Panc1 (cell line): ENCODE results near the gene ZNF547. TPM values are rescaled to one million over a fixed set of nuclear protein-coding genes. Genes with fewer than 3 reads are reported as not detected.

Experiments used
- ATAC-seq: fragments of 200-7000 bp; cut with Tn5 transposase; 2 replicates; pipeline ENCODE4 v1.9.1; 2020; ENCODE audit warnings: mild to moderate bottlenecking, moderate library complexity
- BruUV-seq: library from RNA; stranded (reverse); fragments of 400-500 nt; replicated peaks from 2 replicates; lab custom pipeline; 2021; lab: Mats Ljungman, UMichigan
- CTCF ChIA-PET: fragments of 300-600 bp; sonication (Branson Sonifier 250); formaldehyde crosslinking; loops from one replicate; lab custom pipeline; 2022; ENCODE audit warnings: antibody characterized with exemption; lab: Charles Lee
- POLR2A ChIA-PET: fragments of 300-600 bp; sonication (Branson Sonifier 250); formaldehyde crosslinking; loops from one replicate; lab custom pipeline; 2022; ENCODE audit warnings: antibody characterized with exemption; lab: Charles Lee
- DNase-seq: peaks from one replicate; pipeline ENCODE4 v3.0.0-alpha.2; 2010; ENCODE audit warnings: low read depth, low spot score
- H3K27ac ChIP-seq: 2 replicates; pipeline ENCODE4 v1.5.1; 2011; ENCODE audit warnings: mild to moderate bottlenecking, low read length, inconsistent platforms
- H3K27me3 ChIP-seq: fragments of 200-500 bp; sonication (Bioruptor generic); 2 replicates; pipeline ENCODE4 v1.6.0; 2014; ENCODE audit warnings: low read length, inconsistent platforms; ENCODE audit not compliant: control insufficient read depth, insufficient read depth
- H3K36me3 ChIP-seq: fragments of 200-500 bp; sonication (Bioruptor generic); 2 replicates; pipeline ENCODE4 v1.5.1; 2014; ENCODE audit warnings: inconsistent platforms, mild to moderate bottlenecking, low read length, moderate library complexity; ENCODE audit not compliant: control insufficient read depth, insufficient read depth
- H3K4me1 ChIP-seq: 2 replicates; pipeline ENCODE4 v1.5.1; 2011; ENCODE audit warnings: inconsistent platforms, mild to moderate bottlenecking, low read length, moderate library complexity; ENCODE audit not compliant: control insufficient read depth, insufficient read depth
- H3K4me3 ChIP-seq, 2 experiments: 2 replicates each; pipeline ENCODE4 v1.5.1; 2011 to 2012; ENCODE audit warnings: low read depth in 2 of 2, low read length in 2 of 2, mild to moderate bottlenecking in 2 of 2, inconsistent platforms in 1 of 2, moderate library complexity in 1 of 2
- H3K9me3 ChIP-seq: fragments of 200-500 bp; sonication (Bioruptor generic); 2 replicates; pipeline ENCODE4 v1.5.1; 2014; ENCODE audit warnings: low read depth, mild to moderate bottlenecking, inconsistent platforms, low read length, moderate library complexity; ENCODE audit not compliant: control insufficient read depth, insufficient read depth
- POLR2AphosphoS5 ChIP-seq: IDR thresholded peaks from 2 replicates; pipeline ENCODE4 v1.6.1; 2012; ENCODE audit warnings: mild to moderate bottlenecking, low read depth, low read length, moderate library complexity
- SIN3A ChIP-seq: IDR thresholded peaks from 2 replicates; pipeline ENCODE4 v1.6.1; 2012; ENCODE audit warnings: low read depth, mild to moderate bottlenecking, low read length, moderate library complexity, borderline replicate concordance; ENCODE audit not compliant: insufficient read depth
- TCF7L2 ChIP-seq: IDR thresholded peaks from 2 replicates; pipeline ENCODE4 v1.6.1; 2011; ENCODE audit warnings: mild to moderate bottlenecking, low read depth, low read length, inconsistent platforms
- in situ Hi-C: cut with HindIII; loops from 2 replicates; pipeline ENCODE4 v1.10.0; 2016; ENCODE audit warnings: low sequenced_read_pairs, low pct_unique_long_range_greater_than_20kb
- intact Hi-C: fragments of 100-400 bp; cut with micrococcal nuclease; formaldehyde crosslinking; loops from one replicate; pipeline ENCODE4 v1.10.0; 2022; ENCODE audit not compliant: unreplicated experiment
- total RNA-seq: library from RNA; stranded (reverse); gene quantifications from one replicate; pipeline ENCODE4 v1.2.1, GENCODE V29; 2021; ENCODE audit not compliant: unreplicated experiment
- TF ChIP-seq, protein P1 (sequence below), 2 experiments: IDR thresholded peaks; 2 replicates each; pipeline ENCODE4 v1.6.1; 2011 to 2012; ENCODE audit warnings: low read depth in 2 of 2, control low read depth in 1 of 2, low read length in 1 of 2, mild to moderate bottlenecking in 1 of 2, moderate library complexity in 1 of 2; ENCODE audit not compliant: insufficient read depth in 1 of 2
- TF ChIP-seq, protein P2 (sequence below): fragments of 450-650 bp; IDR thresholded peaks from 2 replicates; pipeline ENCODE4 v1.5.1; 2017; ENCODE audit warnings: mild to moderate bottlenecking

ZNF547 gene
- total RNA-seq, 1 experiment from 2014 or later: 4.1 TPM

DNA sequence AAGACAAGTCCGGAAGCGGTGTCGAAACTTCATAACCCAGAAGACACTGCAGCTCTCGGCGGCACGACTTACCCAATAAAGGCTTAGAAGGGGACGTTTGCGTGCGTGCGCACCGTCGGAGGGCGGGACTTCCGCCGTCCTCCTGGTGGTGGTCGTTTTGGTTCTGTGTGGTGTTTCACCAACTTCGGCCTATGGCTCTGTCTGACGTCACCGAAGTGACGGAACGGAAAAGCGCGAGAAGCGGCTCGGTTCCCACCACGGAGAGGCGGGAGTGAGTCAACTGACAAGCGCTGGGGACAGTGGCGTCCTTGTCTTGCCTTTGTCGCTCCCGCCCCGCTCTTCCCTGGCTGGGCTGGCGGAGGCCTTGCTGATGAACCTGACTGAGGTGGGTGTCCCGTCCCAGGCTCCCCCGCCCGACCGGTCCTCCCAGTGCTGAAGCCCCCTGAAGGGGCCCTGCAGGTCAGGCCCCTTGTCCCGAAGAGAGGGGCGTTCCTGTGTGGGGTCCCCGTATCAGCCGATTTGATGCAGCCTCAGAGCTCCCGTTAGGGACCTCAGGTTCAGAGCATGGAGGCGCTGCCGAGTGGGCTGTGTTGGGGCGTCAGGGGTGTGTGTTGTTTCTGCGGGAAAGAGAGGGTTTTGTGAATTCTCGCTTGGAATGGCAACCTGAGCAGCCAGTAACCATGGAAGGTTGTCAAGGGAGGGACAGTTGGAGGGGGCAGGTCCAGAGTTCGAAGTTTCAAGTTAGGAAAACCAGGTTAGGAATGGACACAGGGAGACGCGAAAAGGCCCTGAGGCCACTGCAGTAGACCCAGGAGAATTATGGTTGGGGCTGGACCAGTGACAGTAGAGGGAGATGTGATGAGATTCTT, 26.6 kb downstream of the ZNF547 start, which contains the start of gene ZNF548:
TSS of gene ZNF548 (plus strand) at position 125 of the 869 bp plus-strand sequence. CDS start at position 371, 246 bp downstream.
- DNase-seq (peak; percentile 94), ATAC-seq (peak; percentile 99)
- Histone ChIP-seq H3K4me1 (no peaks in the 10 kb centered on the region), H3K36me3 (no peaks in the 10 kb centered on the region), H3K9me3 (peaks cover 13% of the 10 kb centered on the region; the same call in 1 of the 2 replicates), H3K4me3 (peak within 1 kb of the TSS; percentile 67 to 89), H3K27me3 (no peaks in the 10 kb centered on the region), H3K27ac (peak within 1 kb of the TSS; percentile 90)
- no TSS peak for BruUV-seq
- TF ChIP-seq TCF7L2 (peak; percentile 45), POLR2AphosphoS5 (peak; percentile 57), SIN3A (peak; percentile 76; the same call in 1 of the 2 replicates)
- TF ChIP-seq, protein P1, sequence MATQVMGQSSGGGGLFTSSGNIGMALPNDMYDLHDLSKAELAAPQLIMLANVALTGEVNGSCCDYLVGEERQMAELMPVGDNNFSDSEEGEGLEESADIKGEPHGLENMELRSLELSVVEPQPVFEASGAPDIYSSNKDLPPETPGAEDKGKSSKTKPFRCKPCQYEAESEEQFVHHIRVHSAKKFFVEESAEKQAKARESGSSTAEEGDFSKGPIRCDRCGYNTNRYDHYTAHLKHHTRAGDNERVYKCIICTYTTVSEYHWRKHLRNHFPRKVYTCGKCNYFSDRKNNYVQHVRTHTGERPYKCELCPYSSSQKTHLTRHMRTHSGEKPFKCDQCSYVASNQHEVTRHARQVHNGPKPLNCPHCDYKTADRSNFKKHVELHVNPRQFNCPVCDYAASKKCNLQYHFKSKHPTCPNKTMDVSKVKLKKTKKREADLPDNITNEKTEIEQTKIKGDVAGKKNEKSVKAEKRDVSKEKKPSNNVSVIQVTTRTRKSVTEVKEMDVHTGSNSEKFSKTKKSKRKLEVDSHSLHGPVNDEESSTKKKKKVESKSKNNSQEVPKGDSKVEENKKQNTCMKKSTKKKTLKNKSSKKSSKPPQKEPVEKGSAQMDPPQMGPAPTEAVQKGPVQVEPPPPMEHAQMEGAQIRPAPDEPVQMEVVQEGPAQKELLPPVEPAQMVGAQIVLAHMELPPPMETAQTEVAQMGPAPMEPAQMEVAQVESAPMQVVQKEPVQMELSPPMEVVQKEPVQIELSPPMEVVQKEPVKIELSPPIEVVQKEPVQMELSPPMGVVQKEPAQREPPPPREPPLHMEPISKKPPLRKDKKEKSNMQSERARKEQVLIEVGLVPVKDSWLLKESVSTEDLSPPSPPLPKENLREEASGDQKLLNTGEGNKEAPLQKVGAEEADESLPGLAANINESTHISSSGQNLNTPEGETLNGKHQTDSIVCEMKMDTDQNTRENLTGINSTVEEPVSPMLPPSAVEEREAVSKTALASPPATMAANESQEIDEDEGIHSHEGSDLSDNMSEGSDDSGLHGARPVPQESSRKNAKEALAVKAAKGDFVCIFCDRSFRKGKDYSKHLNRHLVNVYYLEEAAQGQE (IDR thresholded peaks at IDR 0.05; ENCODE audit: insufficient read depth in 1 of 2, low read depth in 2 of 2, low read length in 1 of 2): no peak
- TF ChIP-seq, protein P2, sequence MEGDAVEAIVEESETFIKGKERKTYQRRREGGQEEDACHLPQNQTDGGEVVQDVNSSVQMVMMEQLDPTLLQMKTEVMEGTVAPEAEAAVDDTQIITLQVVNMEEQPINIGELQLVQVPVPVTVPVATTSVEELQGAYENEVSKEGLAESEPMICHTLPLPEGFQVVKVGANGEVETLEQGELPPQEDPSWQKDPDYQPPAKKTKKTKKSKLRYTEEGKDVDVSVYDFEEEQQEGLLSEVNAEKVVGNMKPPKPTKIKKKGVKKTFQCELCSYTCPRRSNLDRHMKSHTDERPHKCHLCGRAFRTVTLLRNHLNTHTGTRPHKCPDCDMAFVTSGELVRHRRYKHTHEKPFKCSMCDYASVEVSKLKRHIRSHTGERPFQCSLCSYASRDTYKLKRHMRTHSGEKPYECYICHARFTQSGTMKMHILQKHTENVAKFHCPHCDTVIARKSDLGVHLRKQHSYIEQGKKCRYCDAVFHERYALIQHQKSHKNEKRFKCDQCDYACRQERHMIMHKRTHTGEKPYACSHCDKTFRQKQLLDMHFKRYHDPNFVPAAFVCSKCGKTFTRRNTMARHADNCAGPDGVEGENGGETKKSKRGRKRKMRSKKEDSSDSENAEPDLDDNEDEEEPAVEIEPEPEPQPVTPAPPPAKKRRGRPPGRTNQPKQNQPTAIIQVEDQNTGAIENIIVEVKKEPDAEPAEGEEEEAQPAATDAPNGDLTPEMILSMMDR: peak; percentile 22; the same call in 1 of the 2 replicates
- intact Hi-C loops: no loop called here
- ChIA-PET CTCF (no interaction called here), POLR2A (interaction anchor here (0.6 to 1.1 kb wide), 9 partner anchors 22 to 656 kb away, joined by 3 to 6 read pairs (median 3); partner anchors contain the start of genes TRAPPC2B, ZNF304 and ZNF547)
- in situ Hi-C loops: no loop called here

DNA sequence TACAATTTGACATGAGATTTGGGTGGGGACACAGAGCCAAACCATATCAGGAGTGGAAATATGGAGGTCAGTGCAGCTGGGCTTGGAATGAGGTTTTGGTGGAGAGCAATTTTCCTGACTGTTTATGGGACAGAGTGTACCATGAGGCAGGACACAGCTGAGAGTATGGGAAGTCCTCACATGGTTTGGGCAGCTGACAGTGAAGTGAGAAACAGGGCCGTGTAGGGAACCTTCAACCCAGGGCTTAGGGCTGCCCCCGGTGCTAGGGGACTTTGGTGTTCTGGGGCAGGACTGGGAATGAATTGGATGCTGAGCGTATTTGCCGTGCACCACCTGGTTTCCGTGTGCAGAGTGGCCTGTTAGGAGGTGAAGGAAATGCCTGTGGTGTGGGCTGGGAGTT, 32.4 kb downstream of the ZNF547 start:
- POLR2A ChIA-PET: no interaction called here
- in situ Hi-C loops (no loop called here), intact Hi-C loops (no loop called here)
- CTCF ChIA-PET: no interaction called here
- H3K27ac ChIP-seq: no peak overlapping the region
- DNase-seq (no peak), ATAC-seq (no peak)
- H3K4me3 ChIP-seq: no peak overlapping the region
- no peaks in the 10 kb centered on the region for H3K4me1 ChIP-seq
- H3K9me3 ChIP-seq: peaks cover 42% of the 10 kb centered on the region
- H3K27me3 ChIP-seq: no peaks in the 10 kb centered on the region
- TF ChIP-seq, protein P1 (IDR thresholded peaks at IDR 0.05; ENCODE audit: insufficient read depth in 1 of 2, low read depth in 2 of 2, low read length in 1 of 2): no peak
- H3K36me3 ChIP-seq: 0 out of 2 replicates have a peak, but pooled peaks cover 2% of the 10 kb centered on the region
- BruUV-seq: no TSS peak
